Stimulated activated CD8-positive, alpha-beta memory T cell treated with anti-CD3 and anti-CD28 coated beads, Interleukin-15, amount 100 ng/mL, for 1 hour (primary cell): ENCODE results near the gene TBC1D30.
"Not testable (repeated sequence)": the region's sequence is repeated elsewhere in the genome, so short reads cannot be mapped to it uniquely, and the experiment has no call there.

Source experiments
- DNase-seq: peaks from one replicate; pipeline ENCODE4 v3.0.0-alpha.2; 2020; ENCODE audit warnings: low read depth

Gene TBC1D30

GRCh38 chr12:64824500-64825142, at the start of gene TBC1D30:
Gene TBC1D30 (plus strand): TSS chr12:64824647. CDS start chr12:64824880, 233 bp downstream.
- DNase-seq: no peak

GRCh38 chr12:64775147-64775736, 49.2 kb upstream of the TBC1D30 start:
- DNase-seq: not testable (repeated sequence)

GRCh38 chr12:64779354-64779974, 45.0 kb upstream of the TBC1D30 start:
- DNase-seq: no peak

- no peak for DNase-seq
Measured at GRCh38 chr12:64780132-64780530, 44.3 kb upstream of the TBC1D30 start.

GRCh38 chr12:64780531-64781279, 43.7 kb upstream of the TBC1D30 start:
- no peak for DNase-seq

- no peak for DNase-seq
Measured at GRCh38 chr12:64781280-64782190, 42.9 kb upstream of the TBC1D30 start.

- DNase-seq: no peak
Measured at GRCh38 chr12:64782191-64782876, 42.1 kb upstream of the TBC1D30 start.

- DNase-seq: no peak
Measured at GRCh38 chr12:64785838-64786237, 38.6 kb upstream of the TBC1D30 start.

- no peak for DNase-seq
Measured at GRCh38 chr12:64790166-64790565, 34.3 kb upstream of the TBC1D30 start.

GRCh38 chr12:64791036-64791435, 33.4 kb upstream of the TBC1D30 start:
- DNase-seq: no peak

GRCh38 chr12:64792128-64792527, 32.3 kb upstream of the TBC1D30 start:
- no peak for DNase-seq

- no peak for DNase-seq
Measured at GRCh38 chr12:64793610-64794009, 30.8 kb upstream of the TBC1D30 start.

GRCh38 chr12:64794305-64794704, 30.1 kb upstream of the TBC1D30 start:
- no peak for DNase-seq

GRCh38 chr12:64796205-64796845, 28.1 kb upstream of the TBC1D30 start:
- DNase-seq: peak; percentile 35

GRCh38 chr12:64797156-64797555, 27.3 kb upstream of the TBC1D30 start:
- DNase-seq: no peak

GRCh38 chr12:64798165-64798564, 26.3 kb upstream of the TBC1D30 start:
- no peak for DNase-seq

- DNase-seq: no peak
Measured at GRCh38 chr12:64800640-64801039, 23.8 kb upstream of the TBC1D30 start.

- DNase-seq: no peak
Measured at GRCh38 chr12:64801381-64801780, 23.1 kb upstream of the TBC1D30 start.

GRCh38 chr12:64802180-64802775, 22.2 kb upstream of the TBC1D30 start:
- peak; percentile 27 for DNase-seq

- no peak for DNase-seq
Measured at GRCh38 chr12:64806173-64806572, 18.3 kb upstream of the TBC1D30 start.
